ENCODE results near the gene SLC24A4. TPM values are rescaled to one million over a fixed set of nuclear protein-coding genes. Genes with fewer than 3 reads are reported as not detected.

Gene SLC24A4
- polyA plus RNA-seq, 1 donor from 2014 or later: 0.17 TPM

GRCh38 chr14:92549859-92550230 lies 226.9 kb downstream of the SLC24A4 start:
- Histone ChIP-seq H2AFZ (ENCODE audit: low read depth, low read length) (no peak overlapping the region), H4K20me1 (ENCODE audit: insufficient read depth) (no peaks in the 10 kb centered on the region), H3K36me3 (ENCODE audit: insufficient read depth, low read length) (no peaks in the 10 kb centered on the region), H3K9ac (ENCODE audit: low read length) (no peak overlapping the region), H3K27ac (ENCODE audit: low read length) (no peak overlapping the region), H3K27me3 (ENCODE audit: insufficient read depth, low read depth, low read length) (no peaks in the 10 kb centered on the region), H3F3A (ENCODE audit: insufficient read depth, low read length, poor library complexity, severe bottlenecking) (no peaks in the 10 kb centered on the region), H3K4me3 (ENCODE audit: low read length) (no peak overlapping the region), H3K9me2 (ENCODE audit: insufficient read depth, low read length) (no peaks in the 10 kb centered on the region), H3K9me3 (ENCODE audit: low read length) (no peaks in the 10 kb centered on the region), H3K4me2 (ENCODE audit: low read length) (no peak overlapping the region), H3K79me2 (replicated peaks; ENCODE audit: insufficient read depth, low read length) (no peaks in the 10 kb centered on the region)
- TF ChIP-seq MXI1 (conservative IDR thresholded peaks at IDR 0.05; ENCODE audit: poor library complexity, severe bottlenecking) (no peak), TAF1 (IDR thresholded peaks at IDR 0.05; ENCODE audit: low read depth) (no peak), EP300 (conservative IDR thresholded peaks at IDR 0.05; ENCODE audit: poor library complexity, severe bottlenecking) (no peak), RAD21 (conservative IDR thresholded peaks at IDR 0.05) (no peak), EZH2 (IDR thresholded peaks at IDR 0.05; ENCODE audit: borderline replicate concordance, insufficient read depth, low read length, poor library complexity, severe bottlenecking) (no peak), POLR2AphosphoS5 (IDR thresholded peaks at IDR 0.05) (no peak), CTCF (IDR thresholded peaks at IDR 0.05; ENCODE audit: poor library complexity, severe bottlenecking) (no peak), REST (IDR thresholded peaks at IDR 0.05; ENCODE audit: borderline replicate concordance) (no peak), SMC3 (conservative IDR thresholded peaks at IDR 0.05; ENCODE audit: poor library complexity) (no peak)

Other genes with a start within 250 kb of the SLC24A4 start
- 16.7 and 30.5 TPM in 2 replicates for gene ATXN3, start 216.6 kb upstream of the SLC24A4 start, polyA plus RNA-seq
- 1,184 and 1,224 TPM in 2 replicates for gene NDUFB1, start 201.5 kb upstream of the SLC24A4 start, polyA plus RNA-seq
- gene CPSF2, start 201.2 kb upstream of the SLC24A4 start, polyA plus RNA-seq: 18.5 and 20.4 TPM in 2 replicates
- gene RIN3, start 190.6 kb downstream of the SLC24A4 start, polyA plus RNA-seq: not detected in 2 replicates

All from neural cell (in vitro differentiated cells).